Testis (tissue), 3 donors: ENCODE measurements around the gene PLCB3. TPM values are rescaled to one million over a fixed set of nuclear protein-coding genes. Genes with fewer than 3 reads are reported as not detected.

Experiments
- DNase-seq: peaks from one replicate; pipeline ENCODE4 v3.0.0-alpha.2; 2019
- H3K27ac ChIP-seq, 2 donors: fragments of 200-600 bp; sonication (generic); one replicate each; pipeline ENCODE4 v1.5.1; 2019
- H3K27me3 ChIP-seq: fragments of 200-600 bp; sonication (generic); one replicate; pipeline ENCODE4 v1.5.1; 2019
- H3K36me3 ChIP-seq: fragments of 200-600 bp; sonication (generic); one replicate; pipeline ENCODE4 v1.5.1; 2017; ENCODE audit warnings: low read depth; ENCODE audit errors: missing control alignments
- H3K4me1 ChIP-seq: fragments of 200-600 bp; sonication (generic); one replicate; pipeline ENCODE4 v1.5.1; 2019
- H3K4me3 ChIP-seq, 2 donors: fragments of 200-600 bp; sonication (generic); one replicate each; pipeline ENCODE4 v1.5.1; 2017 to 2019
- H3K9me3 ChIP-seq: fragments of 200-600 bp; sonication (generic); one replicate; pipeline ENCODE4 v1.5.1; 2017
- CTCF ChIP-seq, 3 experiments: fragments of 450-650 bp in 2 of 3; fragments of 200-600 bp in 1 of 3; sonication (generic) in 1 of 3; IDR thresholded peaks; one replicate each; pipeline ENCODE4 v1.5.1; 2016 to 2019; ENCODE audit warnings: antibody characterized with exemption in 3 of 3, mild to moderate bottlenecking in 2 of 3, moderate library complexity in 1 of 3
- POLR2A ChIP-seq: fragments of 450-650 bp; IDR thresholded peaks from one replicate; pipeline ENCODE4 v1.6.1; 2017; ENCODE audit warnings: antibody characterized with exemption, mild to moderate bottlenecking, moderate library complexity
- WGBS, 2 donors: methylation state at CpG; one replicate each; pipeline ENCODE4 v1.1.5; 2018; 5-methylcytosine and 5-hydroxymethylcytosine counted together
- intact Hi-C: fragments of 100-400 bp; cut with DNase I; formaldehyde crosslinking; loops from one replicate; pipeline ENCODE4 v1.15.1; 2023; ENCODE audit warnings: low total_unique reads
- polyA plus RNA-seq: library from polyadenylated mRNA; stranded (reverse); fragments of 350-450 nt; fragmentation: Illumina TruSeq; extraction: RNeasy Lipid Tissue Mini Kit (QIAGEN cat#74804); gene quantifications from one replicate; pipeline ENCODE4 v1.2.3, GENCODE V29; 2014; ENCODE audit warnings: low read depth, low replicate concordance; ENCODE audit not compliant: insufficient read depth
- total RNA-seq, 2 donors: library from RNA; depleted of rRNA; stranded (reverse); fragments of >200 nt; gene quantifications; one replicate each; pipeline ENCODE4 v1.2.3, GENCODE V29; 2016

The PLCB3 gene
- total and polyA plus RNA-seq, 3 donors from 2014 or later: 14.2 to 45.4 (median 29.6) TPM

GRCh38 chr11:64255135-64256128, 4.1 kb downstream of the PLCB3 start:
- no peak overlapping the region for H3K27ac ChIP-seq
- TF ChIP-seq CTCF (IDR thresholded peaks at IDR 0.05) (no peak), POLR2A (no peak)
- H3K9me3 ChIP-seq: no peaks in the 10 kb centered on the region
- H3K36me3 ChIP-seq: no peaks in the 10 kb centered on the region
- peaks cover 19% of the 10 kb centered on the region for H3K4me1 ChIP-seq
- DNase-seq: no peak
- H3K27me3 ChIP-seq: no peaks in the 10 kb centered on the region
- 91 to 96% methylated on average over 9 to 35 of the region's 35 CpGs for WGBS, 2 donors
- no peak overlapping the region for H3K4me3 ChIP-seq
- intact Hi-C loops: no loop called here

DNA sequence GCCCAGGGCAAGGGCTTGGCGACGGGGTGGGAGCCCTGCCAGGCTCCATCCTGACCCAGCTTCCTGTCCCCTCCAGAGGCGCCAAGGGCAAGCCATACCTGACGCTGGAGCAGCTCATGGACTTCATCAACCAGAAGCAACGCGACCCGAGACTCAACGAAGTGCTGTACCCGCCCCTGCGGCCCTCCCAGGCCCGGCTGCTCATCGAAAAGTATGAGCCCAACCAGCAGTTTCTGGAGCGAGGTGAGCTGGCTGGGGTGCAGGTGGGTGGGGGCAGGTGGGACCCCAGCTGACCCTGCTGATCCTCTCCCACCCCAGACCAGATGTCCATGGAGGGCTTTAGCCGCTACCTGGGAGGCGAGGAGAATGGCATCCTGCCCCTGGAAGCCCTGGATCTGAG, 5.0 kb downstream of the PLCB3 start:
- TF ChIP-seq CTCF (IDR thresholded peaks at IDR 0.05) (no peak), POLR2A (no peak)
- DNase-seq: no peak
- Histone ChIP-seq H3K36me3 (no peaks in the 10 kb centered on the region), H3K27me3 (no peaks in the 10 kb centered on the region), H3K9me3 (no peaks in the 10 kb centered on the region), H3K4me1 (peaks cover 12% of the 10 kb centered on the region), H3K4me3 (no peak overlapping the region), H3K27ac (no peak overlapping the region)
- WGBS, 2 donors: 89% methylated on average over 15 of the region's 15 CpGs; no CpG with 5 or more reads in 1 of the 2 donors
- intact Hi-C loops: no loop called here

GRCh38 chr11:64258356-64258755, 7.0 kb downstream of the PLCB3 start:
- TF ChIP-seq CTCF (IDR thresholded peaks at IDR 0.05): no peak
- TF ChIP-seq POLR2A: no peak
- H3K27ac ChIP-seq: no peak overlapping the region
- 88 to 90% methylated on average over 23 to 24 of the region's 24 CpGs for WGBS, 2 donors
- H3K4me1 ChIP-seq: no peaks in the 10 kb centered on the region
- no peak overlapping the region for H3K4me3 ChIP-seq
- no peaks in the 10 kb centered on the region for H3K9me3 ChIP-seq
- H3K27me3 ChIP-seq: no peaks in the 10 kb centered on the region
- intact Hi-C loops: no loop called here
- DNase-seq: no peak
- H3K36me3 ChIP-seq: no peaks in the 10 kb centered on the region

GRCh38 chr11:64258946-64259532, 7.7 kb downstream of the PLCB3 start:
- Histone ChIP-seq H3K27ac (no peak overlapping the region), H3K27me3 (no peaks in the 10 kb centered on the region), H3K36me3 (no peaks in the 10 kb centered on the region), H3K9me3 (no peaks in the 10 kb centered on the region), H3K4me1 (peaks cover 1% of the 10 kb centered on the region), H3K4me3 (no peak overlapping the region)
- intact Hi-C loops: no loop called here
- TF ChIP-seq CTCF (IDR thresholded peaks at IDR 0.05) (no peak), POLR2A (no peak)
- WGBS, 2 donors: 92 to 96% methylated on average over 27 to 32 of the region's 32 CpGs
- DNase-seq: no peak
